ENCODE data around the gene CD24. TPM values are rescaled to one million over a fixed set of nuclear protein-coding genes. Genes with fewer than 3 reads are reported as not detected.

The CD24 gene
- total RNA-seq, 6 experiments from 2014 or later: 7.1 to 140 (median 55.5) TPM

DNA sequence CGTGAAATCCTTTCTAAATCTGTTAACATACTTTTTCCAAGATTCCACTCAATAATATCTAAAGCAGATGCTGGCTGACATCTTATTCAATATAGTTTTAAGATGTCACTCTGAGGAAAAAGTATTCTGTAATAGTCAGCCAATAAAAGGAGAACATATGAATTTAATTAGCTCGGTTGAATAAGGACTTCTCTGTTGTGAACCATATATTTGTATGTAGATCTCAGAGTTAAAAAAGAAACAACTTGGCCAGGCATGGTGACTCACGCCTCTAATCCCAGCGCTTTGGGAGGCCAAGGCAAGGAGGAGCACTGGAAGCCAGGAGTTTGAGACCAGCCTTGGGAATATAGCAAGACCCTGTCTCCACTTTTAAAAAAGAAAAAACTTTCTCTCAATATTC, 7.4 kb upstream of the CD24 start:
- intact Hi-C loops (cut with DNase I): loop anchor here in 1 of 2 donors (10.0 kb wide), 2 partner anchors 297 to 377 kb away; no protein-coding TSS in a partner anchor
- no peaks in the 10 kb centered on the region for H3K4me1 ChIP-seq
- no peaks in the 10 kb centered on the region for H3K36me3 ChIP-seq
- H3K27ac ChIP-seq: no peak overlapping the region
- H3K27me3 ChIP-seq: no peaks in the 10 kb centered on the region
- no peak for ATAC-seq
- no peak for DNase-seq
- no peak overlapping the region for H3K4me3 ChIP-seq
- whole genome bisulfite sequencing (ENCODE audit: insufficient coverage, low coverage, low lambda C conversion rate, missing lambda C conversion rate): 80% methylated on average over 4 of the region's 4 CpGs
- TF ChIP-seq, protein P1, sequence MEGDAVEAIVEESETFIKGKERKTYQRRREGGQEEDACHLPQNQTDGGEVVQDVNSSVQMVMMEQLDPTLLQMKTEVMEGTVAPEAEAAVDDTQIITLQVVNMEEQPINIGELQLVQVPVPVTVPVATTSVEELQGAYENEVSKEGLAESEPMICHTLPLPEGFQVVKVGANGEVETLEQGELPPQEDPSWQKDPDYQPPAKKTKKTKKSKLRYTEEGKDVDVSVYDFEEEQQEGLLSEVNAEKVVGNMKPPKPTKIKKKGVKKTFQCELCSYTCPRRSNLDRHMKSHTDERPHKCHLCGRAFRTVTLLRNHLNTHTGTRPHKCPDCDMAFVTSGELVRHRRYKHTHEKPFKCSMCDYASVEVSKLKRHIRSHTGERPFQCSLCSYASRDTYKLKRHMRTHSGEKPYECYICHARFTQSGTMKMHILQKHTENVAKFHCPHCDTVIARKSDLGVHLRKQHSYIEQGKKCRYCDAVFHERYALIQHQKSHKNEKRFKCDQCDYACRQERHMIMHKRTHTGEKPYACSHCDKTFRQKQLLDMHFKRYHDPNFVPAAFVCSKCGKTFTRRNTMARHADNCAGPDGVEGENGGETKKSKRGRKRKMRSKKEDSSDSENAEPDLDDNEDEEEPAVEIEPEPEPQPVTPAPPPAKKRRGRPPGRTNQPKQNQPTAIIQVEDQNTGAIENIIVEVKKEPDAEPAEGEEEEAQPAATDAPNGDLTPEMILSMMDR (IDR thresholded peaks at IDR 0.05): no peak
- TF ChIP-seq POLR2A (IDR thresholded peaks at IDR 0.05): no peak
- H3K9me3 ChIP-seq: no peaks in the 10 kb centered on the region

DNA sequence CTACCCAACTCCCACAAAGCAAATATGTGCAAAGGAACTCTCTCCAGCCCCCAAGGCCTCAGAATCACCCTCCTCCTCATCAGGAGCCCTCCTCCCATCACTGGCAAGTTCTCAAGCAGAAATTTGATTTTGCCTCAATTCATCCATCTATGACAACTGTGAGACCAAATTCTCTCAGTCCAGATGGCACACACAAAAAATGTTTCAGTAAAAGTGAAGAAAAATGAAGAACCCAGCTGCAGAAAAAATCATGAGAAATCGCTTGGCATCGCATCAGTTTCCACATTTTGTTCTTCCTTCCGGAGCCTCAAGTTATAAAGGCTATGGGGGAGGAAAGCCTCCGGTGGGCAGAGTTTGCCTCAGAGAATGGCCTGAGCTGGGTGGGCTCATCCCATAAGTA, 6.4 kb upstream of the CD24 start:
- DNase-seq (no peak), ATAC-seq (no peak)
- Histone ChIP-seq H3K36me3 (no peaks in the 10 kb centered on the region), H3K27ac (no peak overlapping the region), H3K4me3 (no peak overlapping the region), H3K4me1 (no peaks in the 10 kb centered on the region), H3K27me3 (no peaks in the 10 kb centered on the region), H3K9me3 (no peaks in the 10 kb centered on the region)
- intact Hi-C loops (cut with DNase I): loop anchor here in 1 of 2 donors (10.0 kb wide), 2 partner anchors 296 to 376 kb away; no protein-coding TSS in a partner anchor
- no peak for TF ChIP-seq POLR2A (IDR thresholded peaks at IDR 0.05)
- TF ChIP-seq, protein P1 (IDR thresholded peaks at IDR 0.05): no peak
- WGBS (ENCODE audit: insufficient coverage, low coverage, low lambda C conversion rate, missing lambda C conversion rate): 77% methylated on average over 4 of the region's 4 CpGs

DNA sequence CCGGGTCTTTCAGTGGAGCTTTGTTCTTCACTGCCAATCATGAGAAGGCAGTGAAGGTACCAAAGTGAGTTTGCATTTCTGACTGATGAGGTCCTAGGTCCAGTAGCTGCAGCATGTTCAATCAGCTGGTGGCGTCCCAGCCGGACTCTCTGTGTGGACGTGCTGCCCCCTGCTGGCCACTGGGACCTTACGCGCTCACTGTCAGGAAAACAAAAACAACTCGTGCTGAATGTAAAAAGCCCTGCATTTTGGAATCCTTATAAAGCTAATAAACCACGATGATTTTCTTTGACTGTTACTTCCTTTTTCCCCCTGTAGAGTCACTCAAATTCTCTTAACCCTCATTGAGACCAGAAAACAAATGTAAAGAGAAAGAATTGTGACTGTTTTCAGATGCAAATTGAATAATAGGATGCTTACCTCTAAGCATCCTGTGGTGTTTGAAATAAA, 4.9 kb upstream of the CD24 start:
- DNase-seq (peak; percentile 88 to 90 (median 90)), ATAC-seq (peak; percentile 84 to 91 (median 89))
- H3K9me3 ChIP-seq: no peaks in the 10 kb centered on the region
- intact Hi-C loops (cut with DNase I): no loop called here
- no peak for TF ChIP-seq POLR2A (IDR thresholded peaks at IDR 0.05)
- TF ChIP-seq, protein P1 (IDR thresholded peaks at IDR 0.05): peak; percentile 94 to 97 (median 96)
- peaks cover 0 to under 1% (median 0%) of the 10 kb centered on the region in 4 donors for H3K4me1 ChIP-seq
- WGBS (ENCODE audit: insufficient coverage, low coverage, low lambda C conversion rate, missing lambda C conversion rate): 0% methylated on average over 8 of the region's 8 CpGs
- H3K27me3 ChIP-seq: no peaks in the 10 kb centered on the region
- no peaks in the 10 kb centered on the region for H3K36me3 ChIP-seq
- H3K27ac ChIP-seq: no peak overlapping the region
- H3K4me3 ChIP-seq: no peak overlapping the region

DNA sequence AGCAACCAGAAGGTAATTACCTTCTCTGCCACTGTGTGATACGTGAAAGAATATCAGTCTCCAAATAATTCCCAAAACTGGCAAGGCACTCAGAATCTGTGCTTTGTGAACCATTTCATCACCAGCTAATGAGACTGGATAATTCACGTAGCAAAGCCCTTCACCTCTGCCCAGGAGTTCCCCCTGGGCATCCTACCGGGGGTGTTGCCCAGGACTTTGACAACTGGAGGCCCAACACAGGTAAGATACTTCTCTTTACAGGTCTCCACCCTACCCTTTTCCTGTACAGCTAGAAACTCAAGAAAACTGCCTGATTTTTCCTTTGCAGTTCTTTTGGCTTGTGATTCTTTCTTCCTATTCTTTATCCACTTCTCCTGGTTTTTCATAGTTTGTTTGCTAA, 2.7 kb upstream of the CD24 start:
- no peak overlapping the region for H3K4me3 ChIP-seq
- no peak overlapping the region for H3K27ac ChIP-seq
- no peak for ATAC-seq
- no peak for DNase-seq
- H3K9me3 ChIP-seq: no peaks in the 10 kb centered on the region
- intact Hi-C loops (cut with DNase I): no loop called here
- 78% methylated on average over 3 of the region's 3 CpGs for WGBS (ENCODE audit: insufficient coverage, low coverage, low lambda C conversion rate, missing lambda C conversion rate)
- peaks cover 0 to 14% of the 10 kb centered on the region in 2 donors for H3K27me3 ChIP-seq
- no peaks in the 10 kb centered on the region for H3K36me3 ChIP-seq
- TF ChIP-seq POLR2A (IDR thresholded peaks at IDR 0.05): no peak
- TF ChIP-seq, protein P1 (IDR thresholded peaks at IDR 0.05): no peak
- H3K4me1 ChIP-seq: peaks cover 0 to 13% (median 6%) of the 10 kb centered on the region in 4 donors

Measured in right lobe of liver (tissue), 6 donors.